ENCODE results near the gene HP1BP3.

- TF ChIP-seq CTCF (conservative IDR thresholded peaks at IDR 0.05) (no peak), EZH2 (IDR thresholded peaks at IDR 0.05; ENCODE audit: low read depth) (no peak)
Observed at GRCh38 chr1:20705203-20705755, 81.8 kb downstream of the HP1BP3 start.

All from PC-9 (cell line).